ENCODE data around the gene CPNE5.

DNA sequence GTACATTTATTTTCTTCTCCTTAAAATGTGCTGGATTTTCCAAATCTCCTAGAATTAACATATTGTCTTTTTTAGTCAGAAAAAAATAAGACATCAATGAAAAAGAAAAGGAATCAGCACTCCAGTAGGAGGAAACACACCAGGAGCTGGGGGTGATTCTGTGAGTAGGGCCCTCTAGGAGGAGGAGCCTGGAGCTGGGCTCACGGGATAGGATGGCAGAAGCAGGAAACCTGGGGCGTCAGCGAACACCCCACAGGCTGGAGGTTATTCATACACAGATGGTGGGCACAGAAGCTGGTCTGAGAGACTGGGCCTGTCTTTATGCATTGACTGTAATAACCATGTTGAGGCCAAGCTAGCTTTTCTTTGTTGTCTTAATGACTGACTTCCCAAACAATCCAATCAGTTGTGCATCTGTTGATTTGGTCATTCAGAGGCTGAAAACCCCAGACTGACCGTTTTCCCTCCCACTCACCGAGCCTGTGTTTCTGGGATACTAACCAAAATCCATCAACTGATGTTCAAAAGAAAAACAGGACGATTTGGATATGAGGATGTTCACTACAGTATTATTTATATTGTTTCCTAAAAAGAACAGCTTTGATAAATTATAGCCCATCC, 53.1 kb downstream of the CPNE5 start:
- TF ChIP-seq, protein P1, sequence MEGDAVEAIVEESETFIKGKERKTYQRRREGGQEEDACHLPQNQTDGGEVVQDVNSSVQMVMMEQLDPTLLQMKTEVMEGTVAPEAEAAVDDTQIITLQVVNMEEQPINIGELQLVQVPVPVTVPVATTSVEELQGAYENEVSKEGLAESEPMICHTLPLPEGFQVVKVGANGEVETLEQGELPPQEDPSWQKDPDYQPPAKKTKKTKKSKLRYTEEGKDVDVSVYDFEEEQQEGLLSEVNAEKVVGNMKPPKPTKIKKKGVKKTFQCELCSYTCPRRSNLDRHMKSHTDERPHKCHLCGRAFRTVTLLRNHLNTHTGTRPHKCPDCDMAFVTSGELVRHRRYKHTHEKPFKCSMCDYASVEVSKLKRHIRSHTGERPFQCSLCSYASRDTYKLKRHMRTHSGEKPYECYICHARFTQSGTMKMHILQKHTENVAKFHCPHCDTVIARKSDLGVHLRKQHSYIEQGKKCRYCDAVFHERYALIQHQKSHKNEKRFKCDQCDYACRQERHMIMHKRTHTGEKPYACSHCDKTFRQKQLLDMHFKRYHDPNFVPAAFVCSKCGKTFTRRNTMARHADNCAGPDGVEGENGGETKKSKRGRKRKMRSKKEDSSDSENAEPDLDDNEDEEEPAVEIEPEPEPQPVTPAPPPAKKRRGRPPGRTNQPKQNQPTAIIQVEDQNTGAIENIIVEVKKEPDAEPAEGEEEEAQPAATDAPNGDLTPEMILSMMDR (conservative IDR thresholded peaks at IDR 0.05; ENCODE audit: low read depth, low read length), result no peak
- TF ChIP-seq EZH2 (IDR thresholded peaks at IDR 0.05; ENCODE audit: low read length, unreplicated experiment) (no peak), EZH2phosphoT487 (IDR thresholded peaks at IDR 0.05; ENCODE audit: borderline replicate concordance, low read length) (no peak)
